Measurements from ENCODE around the gene POLN.
A peak's percentile ranks its signal among the peaks of the same experiment; 100 is the strongest.

POLN gene

GRCh38 chr4:2058264-2059045 lies 183.5 kb downstream of the POLN start:
- DNase-seq, result peak; percentile 59

GRCh38 chr4:2057382-2058065 lies 184.4 kb downstream of the POLN start:
- no peak for DNase-seq

GRCh38 chr4:2054217-2054616 lies 187.7 kb downstream of the POLN start:
- no peak for DNase-seq

GRCh38 chr4:2051086-2051485 lies 190.8 kb downstream of the POLN start:
- no peak for DNase-seq

GRCh38 chr4:2049811-2050210 lies 192.1 kb downstream of the POLN start:
- DNase-seq, result no peak

- no peak for DNase-seq
Observed at GRCh38 chr4:2049381-2049780, 192.5 kb downstream of the POLN start.

GRCh38 chr4:2048831-2049230 lies 193.1 kb downstream of the POLN start:
- DNase-seq, result no peak

GRCh38 chr4:2047781-2048581 lies 193.9 kb downstream of the POLN start:
- no peak for DNase-seq

GRCh38 chr4:2047031-2047660 lies 194.8 kb downstream of the POLN start:
- no peak for DNase-seq

GRCh38 chr4:2046031-2046961 lies 195.6 kb downstream of the POLN start:
- DNase-seq, result no peak

- DNase-seq, result no peak
Observed at GRCh38 chr4:2045518-2045951, 196.4 kb downstream of the POLN start.

GRCh38 chr4:2044542-2045517 lies 197.1 kb downstream of the POLN start:
- no peak for DNase-seq

GRCh38 chr4:2044119-2044485 lies 197.8 kb downstream of the POLN start:
- DNase-seq, result no peak

- DNase-seq, result no peak
Observed at GRCh38 chr4:2043396-2044118, 198.4 kb downstream of the POLN start.

- no peak for DNase-seq
Observed at GRCh38 chr4:2042947-2043395, 198.9 kb downstream of the POLN start.

GRCh38 chr4:2042204-2042946 lies 199.5 kb downstream of the POLN start:
- no peak for DNase-seq

GRCh38 chr4:2041239-2042130 lies 200.4 kb downstream of the POLN start:
- peak; percentile 72 for DNase-seq
